ENCODE data around the gene FEM1B. TPM values are rescaled to one million over a fixed set of nuclear protein-coding genes. Genes with fewer than 3 reads are reported as not detected.

Gene FEM1B
- total and polyA plus RNA-seq, 2 of the 8 experiments (the other 6 are each of a cell fraction or from before 2014, with no cell fraction given): 36.1 to 83.8 TPM

GRCh38 chr15:68299436-68299835 is 21.9 kb downstream of the FEM1B start (continued):
- TF ChIP-seq ATF2 (IDR thresholded peaks at IDR 0.05; ENCODE audit: low read length) (no peak), CHD7 (IDR thresholded peaks at IDR 0.05; ENCODE audit: insufficient replicate concordance, low read length) (no peak), POLR2A (IDR thresholded peaks at IDR 0.05; ENCODE audit: control extremely low read depth in 1 of 2, low read depth in 2 of 2, low read length in 2 of 2) (no peak), CTCF (IDR thresholded peaks at IDR 0.05; ENCODE audit: control extremely low read depth in 1 of 3, insufficient read depth in 1 of 3, low read depth in 1 of 3, low read length in 3 of 3) (no peak), BACH1 (IDR thresholded peaks at IDR 0.05; ENCODE audit: low read length) (no peak), KDM4A (IDR thresholded peaks at IDR 0.05; ENCODE audit: low read depth, low read length, severe bottlenecking) (no peak), JUND (IDR thresholded peaks at IDR 0.05; ENCODE audit: low read length) (no peak)

Data from H1 (cell line).